Keratinocyte (primary cell): ENCODE measurements around the gene PHPT1. TPM values are rescaled to one million over a fixed set of nuclear protein-coding genes. Genes with fewer than 3 reads are reported as not detected.

Experiments
- DNase-seq: peaks from one replicate; pipeline ENCODE4 v3.0.0-alpha.2; 2011; ENCODE audit warnings: low read depth, missing footprints, low spot score
- FAIRE-seq: peaks from 2 replicates; lab custom pipeline; 2011; peaks lifted over from hg19 to GRCh38; lab: Jason Lieb, UNC
- H2AFZ ChIP-seq: 2 replicates; pipeline ENCODE4 v1.6.0; 2012; ENCODE audit warnings: low read length, control low read depth, inconsistent platforms; ENCODE audit not compliant: control insufficient read depth
- H3K27ac ChIP-seq: 2 replicates; pipeline ENCODE4 v1.5.1; 2011; ENCODE audit warnings: low read length; ENCODE audit not compliant: control insufficient read depth, insufficient read depth
- H3K27me3 ChIP-seq: 3 replicates; pipeline ENCODE4 v1.6.0; 2011; ENCODE audit warnings: low read length; ENCODE audit not compliant: control insufficient read depth, insufficient read depth; ENCODE audit errors: extremely low read depth
- H3K36me3 ChIP-seq, 2 experiments: 2 replicates in 1 of 2; 3 replicates in 1 of 2; pipeline ENCODE4 v1.5.1; 2011; ENCODE audit warnings: low read length in 2 of 2, mild to moderate bottlenecking in 1 of 2; ENCODE audit not compliant: control insufficient read depth in 2 of 2, insufficient read depth in 2 of 2; ENCODE audit errors: extremely low read depth in 1 of 2
- H3K4me1 ChIP-seq: 3 replicates; pipeline ENCODE4 v1.5.1; 2011; ENCODE audit warnings: low read length; ENCODE audit not compliant: control insufficient read depth, insufficient read depth; ENCODE audit errors: extremely low read depth
- H3K4me2 ChIP-seq: 3 replicates; pipeline ENCODE4 v1.6.0; 2011; ENCODE audit warnings: low read depth, low read length; ENCODE audit not compliant: control insufficient read depth, insufficient read depth; ENCODE audit errors: extremely low read depth
- H3K4me3 ChIP-seq, 3 experiments: fragments of 200-600 bp in 1 of 3; sonication (generic) in 1 of 3; 2 replicates in 2 of 3; 3 replicates in 1 of 3; pipeline ENCODE4 v1.5.1; 2011 to 2016; ENCODE audit warnings: low read length in 3 of 3, mild to moderate bottlenecking in 3 of 3, control low read depth in 2 of 3, inconsistent platforms in 1 of 3, low read depth in 1 of 3, mixed read lengths in 1 of 3, mixed run types in 1 of 3, moderate library complexity in 1 of 3; ENCODE audit not compliant: control insufficient read depth in 2 of 3, insufficient read depth in 2 of 3; ENCODE audit errors: extremely low read depth in 1 of 3
- H3K79me2 ChIP-seq: 2 replicates; pipeline ENCODE4 v1.6.0; 2012; ENCODE audit warnings: low read length; ENCODE audit not compliant: control insufficient read depth, insufficient read depth
- H3K9ac ChIP-seq: 3 replicates; pipeline ENCODE4 v1.6.0; 2011; ENCODE audit warnings: low read length; ENCODE audit not compliant: control insufficient read depth, insufficient read depth; ENCODE audit errors: extremely low read depth
- H3K9me1 ChIP-seq: 3 replicates; pipeline ENCODE4 v1.6.0; 2011; ENCODE audit warnings: low read length; ENCODE audit not compliant: control insufficient read depth, insufficient read depth; ENCODE audit errors: extremely low read depth
- H3K9me3 ChIP-seq: 2 replicates; pipeline ENCODE4 v1.5.1; 2012; ENCODE audit warnings: low read depth, low read length; ENCODE audit not compliant: control insufficient read depth
- H4K20me1 ChIP-seq: 3 replicates; pipeline ENCODE4 v1.6.0; 2011; ENCODE audit warnings: low read length; ENCODE audit not compliant: control insufficient read depth, insufficient read depth; ENCODE audit errors: extremely low read depth
- EZH2 ChIP-seq: IDR thresholded peaks from one replicate; pipeline ENCODE4 v1.6.1; 2012; ENCODE audit warnings: inconsistent platforms, mild to moderate bottlenecking, low read length, moderate library complexity
- dilution Hi-C: fragments of 300-500 bp; cut with MboI; formaldehyde crosslinking; loops from one replicate; pipeline ENCODE4 v1.7.0; 2020; ENCODE audit warnings: low sequenced_read_pairs; ENCODE audit not compliant: extremely low pct_ligation_motif_present
- polyA plus RNA-seq, 5 experiments: library from polyadenylated mRNA; depleted of rRNA in 3 of 5; stranded (reverse) in 3 of 5; stranded (forward) in 1 of 5; unstranded in 1 of 5; fragments of >200 nt; gene quantifications; 1 replicate in 1 of 5; 2 replicates in 3 of 5; 3 replicates in 1 of 5; pipeline versions ENCODE4 v1.2.1 to v1.2.3, GENCODE V29; 2011 to 2012; ENCODE audit warnings: missing spikeins in 2 of 5, low read depth in 1 of 5, low replicate concordance in 1 of 5
- TF ChIP-seq, protein P1 (sequence below), 3 experiments: IDR thresholded peaks in 1 of 3; conservative IDR thresholded peaks in 1 of 3; optimal IDR thresholded peaks in 1 of 3; 2 replicates in 2 of 3; 3 replicates in 1 of 3; pipeline versions ENCODE3 to v1.5.1; 2011; ENCODE audit warnings: low read length in 3 of 3, mild to moderate bottlenecking in 3 of 3, moderate library complexity in 2 of 3, control low read depth in 1 of 3, inconsistent platforms in 1 of 3; ENCODE audit not compliant: insufficient read depth in 2 of 3; ENCODE audit errors: extremely low read depth in 1 of 3

Gene PHPT1
- polyA plus RNA-seq, 1 donor (not counting 4 experiments of a cell fraction or from before 2014, with no cell fraction given): 68.8 TPM

DNA sequence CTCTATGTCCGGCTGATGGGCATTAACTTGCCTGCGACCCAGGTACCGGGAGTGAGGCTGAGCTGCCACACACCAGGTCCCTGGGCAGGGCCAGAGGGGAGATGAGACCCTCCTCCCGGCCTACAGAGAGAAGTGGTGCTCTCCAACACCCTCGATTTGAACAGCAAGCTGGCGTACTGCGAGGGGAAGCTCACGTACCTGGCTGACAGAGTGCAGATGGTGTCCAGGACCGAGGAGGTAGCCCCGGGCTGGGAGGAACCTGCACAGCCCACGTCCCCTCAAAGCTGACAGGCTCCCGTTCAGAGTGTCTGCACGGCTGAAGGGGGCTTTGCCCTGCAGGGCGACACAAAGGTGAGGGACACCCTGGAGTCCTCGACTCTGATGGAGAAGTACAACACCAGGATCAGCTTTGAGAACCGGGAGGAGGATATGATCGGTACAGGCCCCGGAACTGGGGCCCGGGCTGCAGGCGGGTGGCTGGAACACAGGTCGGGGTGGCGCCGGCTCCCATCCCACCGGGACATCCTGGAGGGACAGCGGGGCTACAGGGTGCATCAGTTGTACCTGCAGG lies 42.5 kb upstream of the PHPT1 start:
- FAIRE-seq: no peak
- Histone ChIP-seq H2AFZ (peak overlapping the region; percentile 87), H3K9ac (peak overlapping the region; percentile 82), H3K27ac (no peak overlapping the region), H3K36me3 (peaks cover 0 to 10% of the 10 kb centered on the region in 2 experiments), H3K9me1 (no peaks in the 10 kb centered on the region), H4K20me1 (no peaks in the 10 kb centered on the region), H3K4me1 (peaks cover 15% of the 10 kb centered on the region), H3K79me2 (peaks cover 34% of the 10 kb centered on the region), H3K4me3 (peak overlapping the region; percentile 61 to 75 (median 74)), H3K4me2 (peak overlapping the region; percentile 84), H3K27me3 (no peaks in the 10 kb centered on the region), H3K9me3 (no peaks in the 10 kb centered on the region)
- DNase-seq: no peak
- dilution Hi-C loops: loop anchor here (25.0 kb wide), 1 partner anchor 131 kb away; the partner anchor contains the start of genes C8G and FBXW5
- TF ChIP-seq, protein P1, sequence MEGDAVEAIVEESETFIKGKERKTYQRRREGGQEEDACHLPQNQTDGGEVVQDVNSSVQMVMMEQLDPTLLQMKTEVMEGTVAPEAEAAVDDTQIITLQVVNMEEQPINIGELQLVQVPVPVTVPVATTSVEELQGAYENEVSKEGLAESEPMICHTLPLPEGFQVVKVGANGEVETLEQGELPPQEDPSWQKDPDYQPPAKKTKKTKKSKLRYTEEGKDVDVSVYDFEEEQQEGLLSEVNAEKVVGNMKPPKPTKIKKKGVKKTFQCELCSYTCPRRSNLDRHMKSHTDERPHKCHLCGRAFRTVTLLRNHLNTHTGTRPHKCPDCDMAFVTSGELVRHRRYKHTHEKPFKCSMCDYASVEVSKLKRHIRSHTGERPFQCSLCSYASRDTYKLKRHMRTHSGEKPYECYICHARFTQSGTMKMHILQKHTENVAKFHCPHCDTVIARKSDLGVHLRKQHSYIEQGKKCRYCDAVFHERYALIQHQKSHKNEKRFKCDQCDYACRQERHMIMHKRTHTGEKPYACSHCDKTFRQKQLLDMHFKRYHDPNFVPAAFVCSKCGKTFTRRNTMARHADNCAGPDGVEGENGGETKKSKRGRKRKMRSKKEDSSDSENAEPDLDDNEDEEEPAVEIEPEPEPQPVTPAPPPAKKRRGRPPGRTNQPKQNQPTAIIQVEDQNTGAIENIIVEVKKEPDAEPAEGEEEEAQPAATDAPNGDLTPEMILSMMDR (optimal IDR thresholded peaks at IDR 0.05 in 1 of 3, IDR thresholded peaks at IDR 0.05 in 1 of 3, conservative IDR thresholded peaks at IDR 0.05 in 1 of 3; ENCODE audit: extremely low read depth in 1 of 3, insufficient read depth in 2 of 3, low read length in 3 of 3): no peak
- TF ChIP-seq EZH2: no peak

DNA sequence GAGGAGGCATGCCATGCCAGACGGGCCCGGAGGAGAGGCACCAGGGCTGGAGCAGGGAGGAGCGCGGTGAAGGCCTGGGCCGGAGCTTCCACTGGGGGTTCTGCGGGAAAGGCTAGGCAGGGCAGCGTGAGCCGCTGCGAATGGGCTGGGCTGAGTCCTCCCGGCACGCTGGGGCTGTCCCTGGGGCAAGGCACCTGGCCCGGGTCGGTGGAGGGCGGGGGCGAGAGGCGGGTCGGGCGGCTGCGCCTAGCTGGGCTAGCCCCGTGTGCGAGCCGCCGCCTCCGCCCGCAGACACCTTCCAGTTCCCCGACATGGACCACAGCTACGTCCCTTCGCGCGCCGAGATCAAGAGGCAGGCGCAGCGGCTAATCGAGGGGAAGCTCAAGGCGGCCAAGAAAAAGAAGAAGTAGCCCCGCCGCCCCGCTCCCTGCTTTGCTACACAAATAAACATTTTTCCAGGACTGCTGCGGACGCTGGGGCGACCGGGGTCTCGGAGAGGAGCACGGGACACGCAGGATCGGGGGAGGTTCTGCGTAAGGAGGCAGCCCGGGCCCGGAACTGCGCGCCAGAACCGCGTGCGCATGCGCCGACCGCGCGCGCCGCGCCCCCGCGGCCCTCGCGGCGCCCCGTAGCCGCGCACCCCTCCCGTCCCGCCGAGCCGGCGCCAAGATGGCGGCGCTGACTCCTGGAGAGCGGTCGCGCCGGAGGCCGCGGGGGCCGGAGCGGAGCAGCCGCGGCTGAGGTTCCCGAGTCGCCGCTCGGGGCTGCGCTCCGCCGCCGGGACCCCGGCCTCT lies 41.7 kb upstream of the PHPT1 start, which contains the start of gene RABL6:
TSS of gene RABL6 (plus strand) at position 668 of the 794 bp plus-strand sequence. CDS start 249 bp downstream, outside the sequence.
- peak within 1 kb of the TSS; percentile 87 for H2AFZ ChIP-seq

More for the DNA sequence above, 41.7 kb upstream of the PHPT1 start, which contains the start of gene RABL6:
- peak within 1 kb of the TSS; percentile 61 for H3K27ac ChIP-seq
- H4K20me1 ChIP-seq: no peaks in the 10 kb centered on the region
- peak within 1 kb of the TSS; percentile 82 for H3K9ac ChIP-seq
- DNase-seq (no peak), FAIRE-seq (no peak)
- peak within 1 kb of the TSS; percentile 84 for H3K4me2 ChIP-seq
- H3K27me3 ChIP-seq: no peaks in the 10 kb centered on the region
- H3K36me3 ChIP-seq: peaks cover 1 to 11% of the 10 kb centered on the region in 2 experiments
- H3K4me3 ChIP-seq: peak within 1 kb of the TSS; percentile 61 to 88 (median 74)
- no peaks in the 10 kb centered on the region for H3K9me3 ChIP-seq
- TF ChIP-seq EZH2: no peak
- TF ChIP-seq, protein P1 (optimal IDR thresholded peaks at IDR 0.05 in 1 of 3, IDR thresholded peaks at IDR 0.05 in 1 of 3, conservative IDR thresholded peaks at IDR 0.05 in 1 of 3; ENCODE audit: extremely low read depth in 1 of 3, insufficient read depth in 2 of 3, low read length in 3 of 3): no peak
- H3K4me1 ChIP-seq: peaks cover 15% of the 10 kb centered on the region
- dilution Hi-C loops: loop anchor here (25.0 kb wide), 1 partner anchor 130 kb away; the partner anchor contains the start of genes C8G and FBXW5
- H3K79me2 ChIP-seq: peaks cover 38% of the 10 kb centered on the region
- H3K9me1 ChIP-seq: no peaks in the 10 kb centered on the region
